Middle frontal gyrus (tissue), 1 donor: ENCODE results near the gene ACER3.
A peak's percentile ranks its signal among the peaks of the same experiment; 100 is the strongest.
"Not testable (repeated sequence)": the region's sequence is repeated elsewhere in the genome, so short reads cannot be mapped to it uniquely, and the experiment has no call there.

Experiments used
- DNase-seq: peaks from one replicate; pipeline ENCODE4 v3.0.0-alpha.2; 2015; ENCODE audit warnings: low spot score; ENCODE audit errors: extremely low spot score

Gene ACER3

GRCh38 chr11:76860539-76861475, at the start of gene ACER3:
ACER3 (plus strand) TSS chr11:76860918; CDS start chr11:76860977, 59 bp downstream.
- DNase-seq: peak; percentile 84

DNA sequence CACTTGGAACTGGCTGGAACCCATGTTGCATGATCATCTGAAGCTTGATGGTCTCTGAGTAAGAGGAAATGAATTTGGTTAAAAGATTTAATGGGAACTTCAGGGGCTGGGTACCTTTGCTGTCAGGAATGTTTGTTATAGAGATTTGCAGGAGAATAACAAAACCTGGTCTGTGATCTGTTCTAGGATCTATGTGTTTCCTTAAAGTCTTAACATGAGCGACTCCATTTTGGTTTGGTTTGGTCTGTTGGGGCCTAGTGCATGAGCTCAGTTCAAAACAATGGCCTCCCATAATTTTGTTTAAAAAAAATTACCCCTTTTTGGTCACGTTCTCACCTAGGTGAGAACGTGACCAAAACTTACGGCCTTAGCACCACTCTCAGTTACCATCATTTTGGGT, 49.5 kb upstream of the ACER3 start:
- DNase-seq: no peak

DNA sequence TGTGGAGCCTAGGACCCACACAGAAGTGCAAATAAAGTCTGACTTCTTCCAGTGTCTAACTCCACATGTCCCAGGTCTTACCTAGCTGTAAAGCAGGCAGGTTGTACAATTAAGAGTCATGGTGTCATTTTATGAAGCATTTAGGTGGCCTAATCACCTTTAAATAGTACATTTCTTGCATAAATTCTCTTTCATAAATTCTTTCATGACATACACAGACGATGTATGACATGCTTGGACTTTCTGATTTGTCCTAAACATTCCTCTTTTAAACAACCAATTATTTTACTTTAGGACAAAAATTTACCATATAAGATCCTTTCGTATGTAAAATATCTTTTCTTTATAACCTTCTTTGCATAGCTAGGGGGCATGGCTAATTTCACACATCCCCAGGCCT, 46.3 kb upstream of the ACER3 start:
- no peak for DNase-seq

- not testable (repeated sequence) for DNase-seq
Observed at GRCh38 chr11:76815678-76816077, 45.0 kb upstream of the ACER3 start.

- DNase-seq: no peak
Observed at GRCh38 chr11:76820184-76820566, 40.5 kb upstream of the ACER3 start.

GRCh38 chr11:76821396-76821795, 39.3 kb upstream of the ACER3 start:
- DNase-seq: not testable (repeated sequence)

- no peak for DNase-seq
Observed at GRCh38 chr11:76822406-76822805, 38.3 kb upstream of the ACER3 start.

GRCh38 chr11:76823481-76824028, 37.2 kb upstream of the ACER3 start:
- no peak for DNase-seq

DNA sequence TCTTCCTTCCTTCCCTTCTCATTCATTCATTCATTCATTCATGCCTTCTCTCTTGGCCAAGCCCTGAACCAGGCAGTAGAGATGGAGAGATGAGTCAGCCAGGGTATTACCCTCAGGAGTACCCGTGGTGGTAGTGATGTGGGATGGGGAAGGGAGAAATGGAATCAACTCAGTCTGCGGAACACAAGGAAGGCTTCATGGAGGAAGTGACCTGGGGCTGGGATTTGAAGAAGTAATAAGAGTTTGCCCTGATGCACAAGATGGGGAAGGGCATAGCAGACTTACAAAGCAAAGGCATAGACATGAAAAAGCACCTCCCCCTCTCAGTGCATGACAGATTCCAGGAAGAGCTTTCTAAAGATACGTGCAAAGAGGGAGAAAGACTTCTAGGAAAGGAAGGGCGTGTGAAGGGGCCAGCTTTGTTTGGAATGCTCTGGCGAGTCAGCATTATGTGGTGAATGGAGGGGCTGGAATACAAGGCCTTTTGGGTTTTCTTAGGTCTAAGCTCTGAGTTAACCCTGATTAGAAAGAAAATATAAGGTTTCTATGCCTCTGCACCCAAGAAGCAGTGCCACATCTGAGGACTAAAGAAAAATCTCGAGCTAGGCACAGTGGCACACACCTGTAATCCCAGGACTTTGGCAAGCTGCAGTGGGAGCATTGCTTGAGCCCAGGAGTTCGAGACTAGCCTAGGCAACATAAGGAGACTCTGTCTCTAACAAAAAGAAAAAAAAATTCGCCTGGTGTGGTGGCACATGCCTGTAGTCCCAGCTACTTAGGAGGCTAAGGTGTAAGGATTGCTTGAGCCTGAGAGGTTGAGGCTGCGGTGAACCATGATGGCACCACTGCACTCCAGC, 36.4 kb upstream of the ACER3 start:
- no peak for DNase-seq

- DNase-seq: no peak
Observed at GRCh38 chr11:76824980-76825725, 35.6 kb upstream of the ACER3 start.

DNA sequence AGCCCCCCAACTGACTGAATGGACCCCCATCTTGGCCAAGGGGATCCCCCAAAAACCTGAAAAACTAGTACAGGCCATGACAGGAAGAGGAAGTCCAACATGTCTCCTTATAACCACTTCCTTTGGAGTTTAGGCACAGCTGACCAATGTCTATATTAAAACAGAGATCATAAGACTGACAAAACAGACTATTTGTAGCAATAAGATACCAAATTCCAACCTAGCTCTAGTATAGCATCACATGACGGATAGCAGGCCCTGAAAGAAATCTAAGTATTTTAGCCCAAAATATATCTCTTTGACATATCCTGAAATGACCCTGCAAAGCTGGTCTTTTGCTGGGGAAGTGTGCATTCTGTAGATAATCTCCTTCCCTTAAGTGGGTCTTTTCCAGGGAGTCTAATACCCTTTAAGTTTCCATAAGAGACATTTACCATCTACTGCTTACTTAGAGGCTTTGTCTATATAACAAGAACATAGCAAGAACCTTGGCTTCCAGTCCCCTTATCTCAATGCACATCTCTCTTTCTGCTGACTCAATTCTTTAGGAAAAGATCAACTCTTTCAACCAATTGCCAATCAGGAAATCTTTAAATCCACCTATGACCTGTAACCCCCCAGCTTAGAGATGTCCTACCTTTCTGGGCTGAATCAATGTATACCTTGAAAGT, 34.9 kb upstream of the ACER3 start:
- no peak for DNase-seq

DNA sequence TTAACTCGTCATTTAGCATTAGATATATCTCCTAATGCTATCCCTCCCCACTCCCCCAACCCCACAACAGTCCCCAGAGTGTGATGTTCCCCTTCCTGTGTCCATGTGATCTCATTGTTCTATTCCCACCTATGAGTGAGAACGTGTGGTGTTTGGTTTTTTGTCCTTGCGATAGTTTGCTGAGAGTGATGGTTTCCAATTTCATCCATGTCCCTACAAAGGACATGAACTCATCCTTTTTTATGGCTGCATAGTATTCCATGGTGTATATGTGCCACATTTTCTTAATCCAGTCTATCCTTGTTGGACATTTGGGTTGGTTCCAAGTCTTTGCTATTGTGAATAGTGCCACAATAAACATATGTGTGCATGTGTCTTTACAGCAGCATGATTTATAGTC, 34.2 kb upstream of the ACER3 start:
- not testable (repeated sequence) for DNase-seq

DNA sequence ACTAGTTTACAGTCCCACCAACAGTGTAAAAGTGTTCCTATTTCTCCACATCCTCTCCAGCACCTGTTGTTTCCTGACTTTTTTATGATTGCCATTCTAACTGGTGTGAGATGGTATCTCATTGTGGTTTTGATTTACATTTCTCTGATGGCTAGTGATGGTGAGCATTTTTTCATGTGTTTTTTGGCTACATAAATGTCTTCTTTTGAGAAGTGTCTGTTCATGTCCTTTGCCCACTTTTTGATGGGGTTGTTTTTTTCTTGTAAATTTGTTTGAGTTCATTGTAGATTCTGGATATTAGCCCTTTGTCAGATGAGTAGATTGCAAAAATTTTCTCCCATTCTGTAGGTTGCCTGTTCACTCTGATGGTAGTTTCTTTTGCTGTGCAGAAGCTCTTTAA, 33.7 kb upstream of the ACER3 start:
- DNase-seq: not testable (repeated sequence)

DNA sequence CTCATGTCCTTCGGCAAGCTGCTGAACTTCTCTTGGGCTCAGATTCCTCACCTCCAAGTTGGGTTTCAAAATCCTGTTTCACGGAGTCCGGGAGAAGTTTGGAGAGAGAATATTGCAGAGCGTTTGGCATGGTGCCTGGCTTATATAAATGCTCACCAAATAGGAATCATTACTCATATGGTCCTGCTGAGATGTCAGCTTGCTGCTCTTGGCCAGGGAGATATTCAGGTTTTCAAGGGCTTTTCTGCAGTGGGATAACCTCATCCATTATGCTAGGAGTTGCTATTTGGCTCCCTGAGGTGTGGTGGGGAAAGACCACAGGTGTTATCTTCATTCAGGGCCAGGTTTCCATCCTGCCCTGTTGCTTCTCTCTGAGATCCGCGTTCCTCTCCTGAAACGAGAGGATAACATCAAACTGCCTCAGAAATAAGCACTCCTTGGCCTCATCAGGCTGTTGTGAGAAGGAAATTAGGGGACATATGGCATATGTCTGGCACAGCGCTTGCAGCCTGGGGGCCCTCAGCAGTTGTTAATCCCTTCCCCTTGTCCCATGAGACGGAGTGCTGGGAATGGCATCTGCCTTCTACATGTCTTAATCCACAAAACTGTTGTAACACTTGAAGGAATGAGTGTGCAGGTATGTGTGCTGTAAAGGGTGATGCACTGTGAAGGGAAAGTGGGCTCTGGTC, 29.9 kb upstream of the ACER3 start:
- DNase-seq: no peak

GRCh38 chr11:76831686-76832310, 28.9 kb upstream of the ACER3 start:
- DNase-seq: no peak

- DNase-seq: no peak
Observed at GRCh38 chr11:76832361-76832760, 28.4 kb upstream of the ACER3 start.

DNA sequence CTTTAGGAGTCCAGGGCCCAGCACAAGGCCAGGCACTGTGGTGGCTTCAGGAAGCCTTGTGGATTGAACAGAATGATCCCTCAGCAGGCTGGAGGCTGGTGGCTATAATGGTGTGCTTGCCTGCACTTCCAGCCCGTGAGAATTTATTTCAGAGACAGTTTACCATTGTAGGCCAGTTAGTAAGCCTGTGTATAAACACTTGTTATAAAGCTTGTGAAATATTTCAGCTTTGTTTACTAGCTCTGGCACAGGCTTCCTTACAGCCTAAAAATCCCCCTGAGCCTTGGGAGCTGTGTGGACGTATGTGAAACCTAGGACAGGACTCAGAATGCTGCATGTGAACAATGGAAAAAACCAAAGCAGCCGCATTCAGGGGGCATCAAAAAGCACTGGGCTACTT, 26.6 kb upstream of the ACER3 start:
- no peak for DNase-seq

DNA sequence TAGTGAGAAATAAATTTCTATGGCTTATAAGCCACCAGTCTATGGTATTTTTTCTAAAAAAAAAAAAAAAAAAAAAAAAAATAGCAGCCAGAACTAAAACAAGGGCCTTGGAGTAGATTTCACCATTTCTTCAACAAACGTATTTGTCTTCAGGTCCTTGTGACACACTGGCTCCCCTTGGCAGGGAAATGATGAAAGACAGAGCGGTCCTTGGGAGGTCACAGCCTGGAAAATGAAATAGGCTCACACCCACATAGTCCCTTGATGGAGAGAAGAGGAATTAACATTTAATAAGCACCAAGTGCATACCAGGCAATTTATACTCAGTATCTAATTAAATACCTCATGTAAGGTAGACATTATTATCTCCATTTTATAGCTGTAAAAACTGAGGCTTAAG, 25.7 kb upstream of the ACER3 start:
- no peak for DNase-seq

GRCh38 chr11:76835928-76836612, 24.6 kb upstream of the ACER3 start:
- peak; percentile 55 for DNase-seq
